ENCODE data around the gene RUNDC3A. TPM values are rescaled to one million over a fixed set of nuclear protein-coding genes. Genes with fewer than 3 reads are reported as not detected.

Gene RUNDC3A
- total RNA-seq, 2 experiments from 2014 or later: not detected

DNA sequence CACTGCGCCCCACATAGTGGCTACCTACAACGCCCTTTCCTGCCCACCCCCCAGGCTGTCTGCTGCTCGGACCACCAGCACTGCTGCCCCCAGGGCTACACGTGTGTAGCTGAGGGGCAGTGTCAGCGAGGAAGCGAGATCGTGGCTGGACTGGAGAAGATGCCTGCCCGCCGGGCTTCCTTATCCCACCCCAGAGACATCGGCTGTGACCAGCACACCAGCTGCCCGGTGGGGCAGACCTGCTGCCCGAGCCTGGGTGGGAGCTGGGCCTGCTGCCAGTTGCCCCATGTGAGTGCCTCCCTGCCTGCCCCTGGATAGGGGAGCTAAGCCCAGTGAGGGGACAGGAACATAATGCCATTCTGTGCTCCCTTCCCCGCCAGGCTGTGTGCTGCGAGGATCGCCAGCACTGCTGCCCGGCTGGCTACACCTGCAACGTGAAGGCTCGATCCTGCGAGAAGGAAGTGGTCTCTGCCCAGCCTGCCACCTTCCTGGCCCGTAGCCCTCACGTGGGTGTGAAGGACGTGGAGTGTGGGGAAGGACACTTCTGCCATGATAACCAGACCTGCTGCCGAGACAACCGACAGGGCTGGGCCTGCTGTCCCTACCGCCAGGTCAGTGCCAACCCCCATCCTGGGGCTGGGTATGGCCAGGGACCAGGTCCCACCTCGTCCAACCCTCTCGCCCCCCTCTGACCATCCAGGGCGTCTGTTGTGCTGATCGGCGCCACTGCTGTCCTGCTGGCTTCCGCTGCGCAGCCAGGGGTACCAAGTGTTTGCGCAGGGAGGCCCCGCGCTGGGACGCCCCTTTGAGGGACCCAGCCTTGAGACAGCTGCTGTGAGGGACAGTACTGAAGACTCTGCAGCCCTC, 43.8 kb downstream of the RUNDC3A start:
- H3K27ac Mint-ChIP-seq: no peak overlapping the region
- CTCF ChIA-PET: interaction anchor here (1.1 to 1.3 kb wide), 2 partner anchors 11 to 142 kb away, joined by 3 read pairs; partner anchors contain the start of gene FAM171A2
- H3K4me1 Mint-ChIP-seq (ENCODE audit: low read depth): peaks cover 10% of the 10 kb centered on the region
- no peaks in the 10 kb centered on the region for H3K27me3 ChIP-seq (ENCODE audit: control insufficient read depth in 1 of 2, insufficient read depth in 2 of 2, low read length in 2 of 2)
- H3K4me1 ChIP-seq (ENCODE audit: insufficient read depth, low read length): peaks cover 18% of the 10 kb centered on the region
- H3K9me3 Mint-ChIP-seq: no peaks in the 10 kb centered on the region
- no peak overlapping the region for H3K27ac ChIP-seq (ENCODE audit: low read depth in 1 of 2, low read length in 2 of 2)
- H3K4me3 Mint-ChIP-seq: peak overlapping the region; percentile 59
- POLR2A ChIA-PET: interaction anchor here (1.0 to 4.6 kb wide), 3 partner anchors 25 to 133 kb away, joined by 3 to 38 read pairs (median 4); partner anchors contain the start of gene UBTF
- peaks cover 11% of the 10 kb centered on the region for H3K36me3 ChIP-seq (ENCODE audit: insufficient read depth, low read length)
- intact Hi-C loops (cut with DNase I, micrococcal nuclease): no loop called here
- DNase-seq: peak in 1 of 14 experiments; percentile 25
- no peak overlapping the region for H3K4me3 ChIP-seq (ENCODE audit: low read length)
- no peaks in the 10 kb centered on the region for H3K36me3 Mint-ChIP-seq (ENCODE audit: low read depth)
- no peaks in the 10 kb centered on the region for H3K9me3 ChIP-seq (ENCODE audit: control insufficient read depth in 1 of 2, insufficient read depth in 1 of 2, low read length in 2 of 2)
- no peak for ATAC-seq (ENCODE audit: poor library complexity)
- peaks cover 4% of the 10 kb centered on the region for H3K27me3 Mint-ChIP-seq
- TF ChIP-seq, protein P1, sequence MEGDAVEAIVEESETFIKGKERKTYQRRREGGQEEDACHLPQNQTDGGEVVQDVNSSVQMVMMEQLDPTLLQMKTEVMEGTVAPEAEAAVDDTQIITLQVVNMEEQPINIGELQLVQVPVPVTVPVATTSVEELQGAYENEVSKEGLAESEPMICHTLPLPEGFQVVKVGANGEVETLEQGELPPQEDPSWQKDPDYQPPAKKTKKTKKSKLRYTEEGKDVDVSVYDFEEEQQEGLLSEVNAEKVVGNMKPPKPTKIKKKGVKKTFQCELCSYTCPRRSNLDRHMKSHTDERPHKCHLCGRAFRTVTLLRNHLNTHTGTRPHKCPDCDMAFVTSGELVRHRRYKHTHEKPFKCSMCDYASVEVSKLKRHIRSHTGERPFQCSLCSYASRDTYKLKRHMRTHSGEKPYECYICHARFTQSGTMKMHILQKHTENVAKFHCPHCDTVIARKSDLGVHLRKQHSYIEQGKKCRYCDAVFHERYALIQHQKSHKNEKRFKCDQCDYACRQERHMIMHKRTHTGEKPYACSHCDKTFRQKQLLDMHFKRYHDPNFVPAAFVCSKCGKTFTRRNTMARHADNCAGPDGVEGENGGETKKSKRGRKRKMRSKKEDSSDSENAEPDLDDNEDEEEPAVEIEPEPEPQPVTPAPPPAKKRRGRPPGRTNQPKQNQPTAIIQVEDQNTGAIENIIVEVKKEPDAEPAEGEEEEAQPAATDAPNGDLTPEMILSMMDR (IDR thresholded peaks at IDR 0.05): no peak

DNA sequence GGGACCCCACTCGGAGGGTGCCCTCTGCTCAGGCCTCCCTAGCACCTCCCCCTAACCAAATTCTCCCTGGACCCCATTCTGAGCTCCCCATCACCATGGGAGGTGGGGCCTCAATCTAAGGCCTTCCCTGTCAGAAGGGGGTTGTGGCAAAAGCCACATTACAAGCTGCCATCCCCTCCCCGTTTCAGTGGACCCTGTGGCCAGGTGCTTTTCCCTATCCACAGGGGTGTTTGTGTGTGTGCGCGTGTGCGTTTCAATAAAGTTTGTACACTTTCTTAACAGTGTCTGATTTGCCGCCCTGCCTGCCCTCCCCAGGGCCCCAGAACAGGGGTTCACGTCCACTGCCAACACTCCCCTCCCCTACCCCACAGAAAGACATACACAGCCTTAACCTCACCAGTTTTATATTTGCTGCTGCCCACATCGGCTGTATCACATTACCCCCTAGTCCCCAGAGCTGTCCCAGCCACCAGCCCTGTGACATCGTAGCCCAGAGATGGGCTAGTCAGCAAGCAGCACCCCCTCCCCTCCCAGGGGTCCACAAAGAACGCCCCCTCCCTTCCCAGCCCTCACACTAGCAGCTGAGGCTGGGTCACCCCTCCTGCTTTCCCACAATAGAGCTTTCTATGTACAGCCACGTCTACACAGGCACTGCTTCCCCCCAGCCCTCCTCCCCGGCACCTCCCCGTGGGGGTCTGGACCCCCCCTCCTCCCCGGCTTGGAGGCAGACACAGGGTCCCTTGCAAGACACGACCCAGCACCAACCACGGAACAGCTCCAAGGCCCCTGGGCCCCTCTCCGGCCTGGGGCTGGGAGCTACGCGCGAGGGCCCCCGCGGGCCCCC, 44.6 kb downstream of the RUNDC3A start:
- Mint-ChIP-seq H3K4me3 (peak overlapping the region; percentile 59), H3K4me1 (ENCODE audit: low read depth) (peaks cover 10% of the 10 kb centered on the region), H3K27me3 (peaks cover 4% of the 10 kb centered on the region), H3K36me3 (ENCODE audit: low read depth) (no peaks in the 10 kb centered on the region), H3K9me3 (no peaks in the 10 kb centered on the region), H3K27ac (no peak overlapping the region)
- DNase-seq (no peak), ATAC-seq (ENCODE audit: poor library complexity) (no peak)
- Histone ChIP-seq H3K36me3 (ENCODE audit: insufficient read depth, low read length) (peaks cover 11% of the 10 kb centered on the region), H3K4me1 (ENCODE audit: insufficient read depth, low read length) (peaks cover 18% of the 10 kb centered on the region), H3K9me3 (ENCODE audit: control insufficient read depth in 1 of 2, insufficient read depth in 1 of 2, low read length in 2 of 2) (no peaks in the 10 kb centered on the region), H3K4me3 (ENCODE audit: low read length) (no peak overlapping the region), H3K27me3 (ENCODE audit: control insufficient read depth in 1 of 2, insufficient read depth in 2 of 2, low read length in 2 of 2) (no peaks in the 10 kb centered on the region), H3K27ac (ENCODE audit: low read depth in 1 of 2, low read length in 2 of 2) (no peak overlapping the region)
- CTCF ChIA-PET: interaction anchor here (1.3 to 2.8 kb wide), 2 partner anchors 10 to 143 kb away, joined by 3 to 10 read pairs; partner anchors contain the start of gene FAM171A2
- intact Hi-C loops (cut with DNase I, micrococcal nuclease): no loop called here
- TF ChIP-seq, protein P1 (IDR thresholded peaks at IDR 0.05): no peak
- POLR2A ChIA-PET: interaction anchor here (0.5 to 4.6 kb wide), 6 partner anchors 8 to 985 kb away, joined by 3 to 38 read pairs (median 9); partner anchors contain the start of genes FAM171A2, GRN and UBTF

DNA sequence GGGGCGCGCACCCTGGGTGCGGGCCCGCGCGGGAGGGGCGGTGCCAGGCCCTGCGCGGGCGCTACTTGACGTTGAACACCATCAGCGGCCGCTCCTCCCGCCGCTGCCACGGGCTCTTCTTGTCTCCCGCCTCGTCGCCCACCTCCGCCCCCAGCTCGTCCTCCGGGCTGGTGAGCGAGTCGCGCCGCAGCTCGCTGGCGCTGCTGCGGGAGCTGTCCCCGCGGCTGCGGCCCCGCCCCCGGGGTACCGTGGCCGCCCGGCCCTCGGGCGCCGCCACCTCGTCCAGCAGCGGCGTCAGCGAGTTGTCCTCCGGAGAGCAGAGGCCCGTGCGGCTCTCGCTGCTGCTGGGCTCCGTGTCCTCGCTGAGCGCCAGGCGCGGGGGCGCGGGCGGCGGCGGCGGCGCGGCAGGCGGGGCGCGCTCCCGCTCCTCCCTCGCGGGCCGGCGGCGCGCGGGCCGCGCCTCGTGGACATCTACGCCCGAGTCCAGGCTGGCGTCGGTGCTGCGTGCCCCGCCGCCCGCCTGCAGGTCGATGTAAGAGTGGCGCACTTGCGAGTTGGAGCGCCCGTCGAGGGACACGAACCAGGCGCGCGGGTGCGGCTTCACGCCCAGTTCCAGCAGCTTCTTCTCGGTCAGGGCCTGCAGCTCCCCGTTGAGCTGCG, 45.4 kb downstream of the RUNDC3A start:
- Histone ChIP-seq H3K4me1 (ENCODE audit: insufficient read depth, low read length) (peaks cover 13% of the 10 kb centered on the region), H3K4me3 (ENCODE audit: low read length) (peak overlapping the region; percentile 34), H3K36me3 (ENCODE audit: insufficient read depth, low read length) (peaks cover 11% of the 10 kb centered on the region), H3K9me3 (ENCODE audit: control insufficient read depth in 1 of 2, insufficient read depth in 1 of 2, low read length in 2 of 2) (no peaks in the 10 kb centered on the region), H3K27ac (ENCODE audit: low read depth in 1 of 2, low read length in 2 of 2) (no peak overlapping the region), H3K27me3 (ENCODE audit: control insufficient read depth in 1 of 2, insufficient read depth in 2 of 2, low read length in 2 of 2) (no peaks in the 10 kb centered on the region)
- DNase-seq (peak in 3 of 14 experiments; percentile 27 to 57 (median 50)), ATAC-seq (ENCODE audit: poor library complexity) (peak; percentile 30)
- H3K4me1 Mint-ChIP-seq (ENCODE audit: low read depth): peaks cover 11% of the 10 kb centered on the region
- peak overlapping the region; percentile 78 for H3K4me3 Mint-ChIP-seq
- no peaks in the 10 kb centered on the region for H3K9me3 Mint-ChIP-seq
- TF ChIP-seq, protein P1 (IDR thresholded peaks at IDR 0.05): no peak
- peaks cover 4% of the 10 kb centered on the region for H3K27me3 Mint-ChIP-seq
- H3K27ac Mint-ChIP-seq: no peak overlapping the region
- no peaks in the 10 kb centered on the region for H3K36me3 Mint-ChIP-seq (ENCODE audit: low read depth)
- intact Hi-C loops (cut with DNase I, micrococcal nuclease): no loop called here
- CTCF ChIA-PET: interaction anchor here (0.6 to 2.8 kb wide), 8 partner anchors 8 to 168 kb away, joined by 3 to 17 read pairs (median 6); partner anchors contain the start of genes FAM171A2, GRN and TMUB2
- POLR2A ChIA-PET: interaction anchor here (0.5 to 4.6 kb wide), 11 partner anchors 9 to 986 kb away, joined by 3 to 38 read pairs (median 4); partner anchors contain the start of genes FAM171A2, GRN, SLC25A39 and TMUB2

All from CD4-positive, alpha-beta T cell (primary cell).